Testis (tissue), 2 donors: Measurements from ENCODE around the gene MXD3.

Experiments
- CTCF ChIP-seq, 3 experiments: fragments of 450-650 bp in 2 of 3; fragments of 200-600 bp in 1 of 3; sonication (generic) in 1 of 3; IDR thresholded peaks; one replicate each; pipeline ENCODE4 v1.5.1; 2016 to 2019; ENCODE audit warnings: antibody characterized with exemption in 3 of 3, mild to moderate bottlenecking in 2 of 3, moderate library complexity in 1 of 3
- POLR2A ChIP-seq: fragments of 450-650 bp; IDR thresholded peaks from one replicate; pipeline ENCODE4 v1.6.1; 2017; ENCODE audit warnings: antibody characterized with exemption, mild to moderate bottlenecking, moderate library complexity

DNA sequence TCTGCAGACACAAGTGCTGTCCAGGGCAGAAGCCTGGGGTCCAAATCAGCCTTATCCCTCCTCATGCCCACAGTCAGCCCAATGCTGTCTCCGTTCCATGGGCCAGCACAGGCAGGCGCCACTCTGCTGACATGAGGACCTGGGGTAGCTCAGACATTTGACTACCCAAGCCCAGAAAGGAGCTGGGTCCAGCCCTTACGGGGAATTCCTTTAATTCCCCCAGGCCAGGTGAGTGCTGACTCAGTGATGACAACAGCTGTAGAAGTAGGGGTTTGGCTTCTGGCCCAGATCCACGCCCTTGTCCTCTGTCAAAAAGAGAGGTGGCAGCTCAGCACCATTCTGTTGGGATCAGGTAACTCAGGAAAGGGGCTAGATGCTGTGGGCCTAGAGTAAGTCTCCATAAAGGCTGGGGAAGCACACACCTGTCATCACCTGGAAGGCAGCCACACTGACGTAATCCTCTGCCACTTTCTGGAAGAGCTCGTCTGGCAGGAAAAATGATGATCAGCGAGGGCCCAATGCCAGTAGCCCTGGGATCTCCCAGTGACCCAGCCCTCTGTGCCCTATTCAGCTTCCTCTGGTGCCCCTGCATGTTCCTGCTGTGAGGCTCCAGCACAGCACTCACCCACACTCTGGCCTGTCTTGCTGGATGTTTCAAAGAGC lies 10.1 kb downstream of the MXD3 start:
- TF ChIP-seq CTCF (IDR thresholded peaks at IDR 0.05) (no peak), POLR2A (no peak)
